ENCODE results near the gene WDR70. TPM values are rescaled to one million over a fixed set of nuclear protein-coding genes. Genes with fewer than 3 reads are reported as not detected.
"Not testable (repeated sequence)": the region's sequence is repeated elsewhere in the genome, so short reads cannot be mapped to it uniquely, and the experiment has no call there.

The WDR70 gene
- total RNA-seq, 8 experiments from 2014 or later = 19.9 to 45.1 (median 28.1) TPM

GRCh38 chr5:37791321-37791720 lies 412.2 kb downstream of the WDR70 start:
- Histone ChIP-seq H3K27ac (no peak overlapping the region), H3K4me1 (replicated peaks in 1 of 2) (no peaks in the 10 kb centered on the region), H3K4me3 (no peak overlapping the region)
- in situ Hi-C loops (cut with MboI; ENCODE audit: low pct_unique_long_range_greater_than_20kb in 2 of 9, low sequenced_read_pairs in 9 of 9, unreplicated experiment in 9 of 9) = no loop called here
- no peak for ATAC-seq (replicated peaks in 6 of 8)
- WGBS, 10 experiments = 33 to 100% (median 79%) methylated on average over 1 to 2 of the region's 2 CpGs; no CpG with 5 or more reads in 1 of the 10 experiments

- WGBS, 10 experiments = 50 to 90% (median 71%) methylated on average over 1 to 2 of the region's 2 CpGs; no CpG with 5 or more reads in 5 of the 10 experiments
- no peak overlapping the region for H3K4me3 ChIP-seq
- H3K4me1 ChIP-seq (replicated peaks in 1 of 2) = no peaks in the 10 kb centered on the region
- H3K27ac ChIP-seq = no peak overlapping the region
- in situ Hi-C loops (cut with MboI; ENCODE audit: low pct_unique_long_range_greater_than_20kb in 2 of 9, low sequenced_read_pairs in 9 of 9, unreplicated experiment in 9 of 9) = no loop called here
- peak in 4 of 8 experiments; percentile 58 to 99 (median 80) for ATAC-seq (replicated peaks in 6 of 8)
Measured at GRCh38 chr5:37792975-37793631, 414.0 kb downstream of the WDR70 start.

- in situ Hi-C loops (cut with MboI; ENCODE audit: low pct_unique_long_range_greater_than_20kb in 2 of 9, low sequenced_read_pairs in 9 of 9, unreplicated experiment in 9 of 9); H3K27ac ChIP-seq; H3K4me3 ChIP-seq; H3K4me1 ChIP-seq (replicated peaks in 1 of 2); ATAC-seq (replicated peaks in 6 of 8): not testable (repeated sequence)
- 0 to 53% (median 34%) methylated on average over 1 to 2 of the region's 2 CpGs; no CpG with 5 or more reads in 4 of the 10 experiments for WGBS, 10 experiments
Measured at GRCh38 chr5:37795292-37795691, 416.2 kb downstream of the WDR70 start.

GRCh38 chr5:37796435-37796834 lies 417.3 kb downstream of the WDR70 start:
- H3K4me3 ChIP-seq; ATAC-seq (replicated peaks in 6 of 8); H3K27ac ChIP-seq; H3K4me1 ChIP-seq (replicated peaks in 1 of 2); in situ Hi-C loops (cut with MboI; ENCODE audit: low pct_unique_long_range_greater_than_20kb in 2 of 9, low sequenced_read_pairs in 9 of 9, unreplicated experiment in 9 of 9): not testable (repeated sequence)
- WGBS, 10 experiments = 60 to 100% (median 95%) methylated on average over 1 of the region's 1 CpG; no CpG with 5 or more reads in 4 of the 10 experiments

- Histone ChIP-seq H3K27ac (no peak overlapping the region), H3K4me1 (replicated peaks in 1 of 2) (no peaks in the 10 kb centered on the region), H3K4me3 (no peak overlapping the region)
- in situ Hi-C loops (cut with MboI; ENCODE audit: low pct_unique_long_range_greater_than_20kb in 2 of 9, low sequenced_read_pairs in 9 of 9, unreplicated experiment in 9 of 9) = no loop called here
- ATAC-seq (replicated peaks in 6 of 8) = peak in 1 of 8 experiments; percentile 24
- WGBS, 10 experiments = 40 to 100% (median 86%) methylated on average over 1 to 2 of the region's 2 CpGs; no CpG with 5 or more reads in 1 of the 10 experiments
Measured at GRCh38 chr5:37799865-37800421, 420.8 kb downstream of the WDR70 start.

- 57 to 100% (median 90%) methylated on average over 1 to 2 of the region's 2 CpGs; no CpG with 5 or more reads in 3 of the 10 experiments for WGBS, 10 experiments
- no peaks in the 10 kb centered on the region for H3K4me1 ChIP-seq (replicated peaks in 1 of 2)
- no peak overlapping the region for H3K4me3 ChIP-seq
- no peak for ATAC-seq (replicated peaks in 6 of 8)
- no peak overlapping the region for H3K27ac ChIP-seq
- in situ Hi-C loops (cut with MboI; ENCODE audit: low pct_unique_long_range_greater_than_20kb in 2 of 9, low sequenced_read_pairs in 9 of 9, unreplicated experiment in 9 of 9) = no loop called here
Measured at GRCh38 chr5:37801521-37801920, 422.4 kb downstream of the WDR70 start.

Other genes starting within 250 kb of the WDR70 start
- 10 to 100 TPM; 11.1 to 38.5 (median 22.0) TPM for gene CPLANE1, start 129.9 kb upstream of the WDR70 start, total RNA-seq
- gene NUP155, start 8.2 kb upstream of the WDR70 start, total RNA-seq = 10 to 100 TPM; 21.2 to 46.8 (median 25.7) TPM